ENCODE results near the gene ADORA1.

DNA sequence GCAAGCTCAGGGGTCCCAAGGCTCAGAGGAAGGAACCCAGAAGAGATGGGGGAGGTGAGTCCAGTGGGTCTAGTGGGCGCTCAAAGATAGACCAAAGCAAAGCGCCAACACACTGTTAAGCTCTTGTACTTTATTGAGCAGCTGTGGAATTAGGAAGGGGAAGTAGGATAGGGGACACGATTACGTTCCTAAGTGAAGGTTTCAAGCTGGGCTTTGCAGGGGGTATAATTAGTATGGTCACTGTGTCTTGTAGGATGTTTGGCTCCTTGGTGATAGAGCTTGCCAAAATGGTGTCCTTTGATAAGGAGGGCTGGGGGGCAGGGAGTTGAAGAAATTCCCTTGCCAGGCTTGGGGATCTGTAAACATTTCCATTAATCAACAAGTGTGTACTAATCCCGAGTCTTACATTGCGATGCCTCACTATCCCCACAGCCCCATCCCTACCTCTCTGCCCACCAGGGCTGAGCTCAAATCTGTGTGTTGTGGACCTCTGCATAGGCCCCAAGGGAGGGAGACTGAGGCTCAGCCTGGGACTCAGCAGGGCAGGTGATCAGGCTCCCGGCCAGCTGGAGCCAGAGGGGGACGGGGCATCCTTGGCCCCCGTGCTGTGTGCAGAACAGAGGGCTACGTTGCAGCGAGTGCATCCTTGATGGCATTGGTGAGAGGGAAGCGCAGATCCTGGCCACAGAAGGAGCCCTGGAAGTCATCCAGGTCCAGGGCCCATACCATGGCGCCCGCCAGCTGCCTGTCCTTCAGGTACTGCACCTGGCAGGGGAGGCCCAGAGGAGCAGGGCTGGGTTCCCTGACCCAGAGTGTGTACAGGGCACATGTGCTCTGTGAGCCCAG, 51.5 kb downstream of the ADORA1 start:
- TF ChIP-seq, protein P1, sequence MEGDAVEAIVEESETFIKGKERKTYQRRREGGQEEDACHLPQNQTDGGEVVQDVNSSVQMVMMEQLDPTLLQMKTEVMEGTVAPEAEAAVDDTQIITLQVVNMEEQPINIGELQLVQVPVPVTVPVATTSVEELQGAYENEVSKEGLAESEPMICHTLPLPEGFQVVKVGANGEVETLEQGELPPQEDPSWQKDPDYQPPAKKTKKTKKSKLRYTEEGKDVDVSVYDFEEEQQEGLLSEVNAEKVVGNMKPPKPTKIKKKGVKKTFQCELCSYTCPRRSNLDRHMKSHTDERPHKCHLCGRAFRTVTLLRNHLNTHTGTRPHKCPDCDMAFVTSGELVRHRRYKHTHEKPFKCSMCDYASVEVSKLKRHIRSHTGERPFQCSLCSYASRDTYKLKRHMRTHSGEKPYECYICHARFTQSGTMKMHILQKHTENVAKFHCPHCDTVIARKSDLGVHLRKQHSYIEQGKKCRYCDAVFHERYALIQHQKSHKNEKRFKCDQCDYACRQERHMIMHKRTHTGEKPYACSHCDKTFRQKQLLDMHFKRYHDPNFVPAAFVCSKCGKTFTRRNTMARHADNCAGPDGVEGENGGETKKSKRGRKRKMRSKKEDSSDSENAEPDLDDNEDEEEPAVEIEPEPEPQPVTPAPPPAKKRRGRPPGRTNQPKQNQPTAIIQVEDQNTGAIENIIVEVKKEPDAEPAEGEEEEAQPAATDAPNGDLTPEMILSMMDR (conservative IDR thresholded peaks at IDR 0.05; ENCODE audit: low read depth, low read length), result no peak
- no peak for TF ChIP-seq EZH2 (IDR thresholded peaks at IDR 0.05; ENCODE audit: borderline replicate concordance, low read depth, low read length, poor library complexity, severe bottlenecking)
